Body of pancreas (tissue), 4 donors: ENCODE measurements around the gene ATRNL1.

Source experiments
- POLR2A ChIP-seq, 3 donors: fragments of 450-650 bp; IDR thresholded peaks; one replicate each; pipeline ENCODE4 v1.6.1; 2016; ENCODE audit warnings: antibody characterized with exemption in 3 of 3, mild to moderate bottlenecking in 2 of 3
- TF ChIP-seq, protein P1 (sequence below), 7 experiments: fragments of 450-650 bp in 4 of 7; fragments of 200-600 bp in 3 of 7; sonication (generic) in 3 of 7; IDR thresholded peaks; one replicate each; pipeline ENCODE4 v1.5.1; 2016 to 2019; ENCODE audit warnings: antibody characterized with exemption in 7 of 7

DNA sequence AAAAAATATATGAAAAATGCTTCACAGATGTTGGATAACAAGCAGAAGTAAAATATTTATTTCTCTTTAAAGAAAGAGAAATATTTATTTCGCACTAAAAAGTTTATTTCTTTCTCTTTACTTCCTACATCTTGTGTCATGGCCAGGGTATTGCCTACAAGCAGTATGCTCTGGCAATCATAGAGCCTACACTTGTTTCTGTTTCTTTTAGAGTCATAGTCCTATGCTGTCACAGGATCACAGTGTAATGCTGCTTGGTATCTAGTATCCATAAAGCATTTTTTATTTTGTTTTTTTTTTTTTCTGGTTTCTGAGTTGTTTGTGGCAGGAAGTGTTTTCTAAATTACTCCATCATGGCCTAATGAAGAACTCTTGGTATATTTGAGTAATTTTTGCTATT, 116.0 kb downstream of the ATRNL1 start:
- TF ChIP-seq POLR2A (IDR thresholded peaks at IDR 0.05): no peak
- TF ChIP-seq, protein P1, sequence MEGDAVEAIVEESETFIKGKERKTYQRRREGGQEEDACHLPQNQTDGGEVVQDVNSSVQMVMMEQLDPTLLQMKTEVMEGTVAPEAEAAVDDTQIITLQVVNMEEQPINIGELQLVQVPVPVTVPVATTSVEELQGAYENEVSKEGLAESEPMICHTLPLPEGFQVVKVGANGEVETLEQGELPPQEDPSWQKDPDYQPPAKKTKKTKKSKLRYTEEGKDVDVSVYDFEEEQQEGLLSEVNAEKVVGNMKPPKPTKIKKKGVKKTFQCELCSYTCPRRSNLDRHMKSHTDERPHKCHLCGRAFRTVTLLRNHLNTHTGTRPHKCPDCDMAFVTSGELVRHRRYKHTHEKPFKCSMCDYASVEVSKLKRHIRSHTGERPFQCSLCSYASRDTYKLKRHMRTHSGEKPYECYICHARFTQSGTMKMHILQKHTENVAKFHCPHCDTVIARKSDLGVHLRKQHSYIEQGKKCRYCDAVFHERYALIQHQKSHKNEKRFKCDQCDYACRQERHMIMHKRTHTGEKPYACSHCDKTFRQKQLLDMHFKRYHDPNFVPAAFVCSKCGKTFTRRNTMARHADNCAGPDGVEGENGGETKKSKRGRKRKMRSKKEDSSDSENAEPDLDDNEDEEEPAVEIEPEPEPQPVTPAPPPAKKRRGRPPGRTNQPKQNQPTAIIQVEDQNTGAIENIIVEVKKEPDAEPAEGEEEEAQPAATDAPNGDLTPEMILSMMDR (IDR thresholded peaks at IDR 0.05): no peak
